GM12873 (cell line): ENCODE measurements around the gene SPCS3.

Experiments
- CTCF ChIP-seq: IDR thresholded peaks from 2 replicates; pipeline ENCODE4 v1.5.1; 2012; ENCODE audit warnings: low read depth, mild to moderate bottlenecking, moderate library complexity, low read length, control low read depth; ENCODE audit not compliant: insufficient read depth; ENCODE audit errors: missing control alignments

Gene SPCS3

DNA sequence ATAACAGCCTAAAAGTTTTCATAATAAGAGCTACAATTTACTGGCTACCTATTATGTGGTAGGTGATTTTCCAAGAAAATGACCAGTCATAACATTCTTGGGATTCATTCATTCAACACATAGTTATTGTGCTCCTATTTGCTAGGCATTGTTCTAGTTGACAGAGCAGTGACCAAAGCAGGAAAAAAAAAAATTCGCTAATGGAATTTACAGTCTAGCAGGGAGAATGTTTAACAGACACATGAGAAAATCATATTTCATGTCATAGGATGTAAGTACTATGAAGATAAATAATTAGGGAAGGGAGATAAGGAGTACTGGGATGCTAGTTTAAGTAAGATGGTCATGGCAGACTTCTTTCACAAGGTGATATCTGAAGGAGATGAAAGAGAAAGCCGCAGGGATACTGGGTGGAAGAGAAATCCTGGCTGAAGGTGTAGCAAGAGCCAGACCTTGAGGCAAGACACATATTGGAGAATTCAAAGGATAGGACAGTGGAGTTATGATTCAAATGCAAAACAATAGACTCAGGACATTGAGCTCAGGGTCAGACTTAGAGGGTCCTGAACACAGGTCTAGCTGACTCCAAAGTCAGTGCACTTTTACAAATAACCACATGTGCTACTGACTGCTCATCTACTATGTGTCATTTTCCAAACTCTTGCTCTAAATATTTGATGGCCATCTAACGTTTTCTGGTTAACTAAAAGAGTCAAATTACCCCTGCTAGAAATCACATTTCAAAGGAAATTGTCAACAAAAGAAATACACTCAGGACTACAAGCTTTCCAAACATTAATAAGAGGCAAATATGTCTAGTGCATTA, 20.4 kb downstream of the SPCS3 start:
- TF ChIP-seq CTCF: no peak

DNA sequence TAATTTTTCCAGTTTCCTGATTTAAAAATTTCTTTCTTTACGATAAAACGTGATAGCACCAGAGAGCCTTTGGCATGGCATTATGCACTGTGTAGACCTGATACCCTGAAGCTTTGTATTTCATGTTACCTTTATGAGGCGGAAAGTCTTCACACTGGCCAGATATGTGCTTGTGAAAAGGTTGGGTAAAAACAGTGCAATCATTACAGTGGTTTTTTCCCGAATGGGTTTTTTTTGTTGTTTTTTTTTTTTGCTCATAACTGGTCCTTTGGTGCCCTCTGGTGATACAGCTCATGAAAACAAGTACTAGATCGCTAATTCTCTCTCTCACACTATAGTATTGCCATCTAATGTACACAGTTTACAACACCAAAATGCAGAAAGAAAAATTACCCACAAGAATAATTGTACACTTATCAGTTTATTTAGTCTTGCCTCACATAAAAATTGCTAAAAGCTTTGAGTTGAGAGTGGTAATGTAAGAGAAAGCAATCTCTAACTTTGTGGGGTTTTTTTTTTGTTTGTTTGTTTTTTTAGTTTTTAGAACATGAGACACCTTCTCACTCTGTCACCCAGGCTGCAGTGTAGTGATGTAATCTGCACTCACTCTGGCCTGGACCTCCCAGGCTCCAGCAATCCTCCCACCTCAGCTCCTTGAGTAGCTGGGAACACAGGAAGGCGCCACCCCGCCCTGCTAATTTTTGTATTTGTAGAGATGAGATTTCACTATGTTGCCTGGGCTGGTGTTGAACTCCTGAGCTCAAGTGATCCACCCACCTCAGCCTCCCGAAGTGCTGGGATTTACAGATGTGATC, 21.3 kb downstream of the SPCS3 start:
- TF ChIP-seq CTCF: peak; percentile 60

- TF ChIP-seq CTCF: no peak
Observed at GRCh38 chr4:176342384-176342783, 22.6 kb downstream of the SPCS3 start.

DNA sequence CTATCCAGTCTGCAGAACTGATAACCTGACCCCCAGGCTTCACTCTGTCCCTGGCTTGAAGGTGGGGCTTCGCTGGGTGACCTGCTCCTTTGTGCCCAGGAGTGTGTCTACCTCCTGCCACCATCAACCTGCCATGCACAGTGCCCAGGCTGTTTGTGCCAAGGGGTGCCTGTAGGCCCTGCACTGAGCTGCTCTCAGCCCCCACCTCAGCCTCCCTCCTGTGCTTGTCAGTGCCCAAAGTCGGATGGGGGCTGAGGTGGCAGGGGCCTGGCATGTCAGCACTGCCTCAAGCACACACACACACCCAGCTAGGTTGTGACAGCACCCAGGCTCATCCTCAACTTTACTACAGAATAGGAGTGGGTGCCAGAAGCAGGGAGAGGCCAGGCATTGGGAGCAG, 23.5 kb downstream of the SPCS3 start:
- no peak for TF ChIP-seq CTCF

- TF ChIP-seq CTCF: no peak
Observed at GRCh38 chr4:176350671-176351070, 30.9 kb downstream of the SPCS3 start.

DNA sequence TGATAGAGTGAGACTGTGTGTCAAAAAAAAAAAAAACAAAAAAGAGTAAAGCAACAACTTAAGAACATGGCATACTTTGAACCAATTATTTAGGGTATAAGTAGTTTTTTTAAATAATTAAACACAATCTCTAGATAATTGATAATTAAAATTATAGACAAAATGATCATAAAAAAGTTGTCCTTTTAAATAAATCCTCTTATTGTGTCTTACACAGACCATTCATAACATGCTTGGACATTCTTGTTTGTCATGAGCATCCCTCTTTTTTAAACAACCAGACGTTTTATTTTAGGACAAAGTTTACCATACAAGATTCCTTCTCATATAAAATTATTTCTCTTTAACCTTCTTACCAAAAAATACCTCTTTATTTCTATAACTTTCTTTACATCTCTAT, 35.1 kb downstream of the SPCS3 start:
- no peak for TF ChIP-seq CTCF

- no peak for TF ChIP-seq CTCF
Observed at GRCh38 chr4:176357359-176358082, 37.8 kb downstream of the SPCS3 start.
